COLO829 (cell line): Measurements from ENCODE around the gene LY86.

Experiments used
- DNase-seq: peaks from one replicate; pipeline ENCODE4 v3.0.0; 2012; ENCODE audit warnings: low spot score

LY86 gene

GRCh38 chr6:6623553-6623952 lies 35.0 kb downstream of the LY86 start:
- DNase-seq: no peak

GRCh38 chr6:6624269-6624990 lies 35.9 kb downstream of the LY86 start:
- DNase-seq: no peak

GRCh38 chr6:6626187-6626586 lies 37.7 kb downstream of the LY86 start:
- DNase-seq: no peak

- DNase-seq: no peak
Observed at GRCh38 chr6:6629402-6629801, 40.9 kb downstream of the LY86 start.

GRCh38 chr6:6631053-6631452 lies 42.5 kb downstream of the LY86 start:
- DNase-seq: no peak

GRCh38 chr6:6631534-6632276 lies 43.2 kb downstream of the LY86 start:
- no peak for DNase-seq

- no peak for DNase-seq
Observed at GRCh38 chr6:6633898-6634734, 45.6 kb downstream of the LY86 start.

- DNase-seq: no peak
Observed at GRCh38 chr6:6634735-6635075, 46.2 kb downstream of the LY86 start.

GRCh38 chr6:6635291-6635690 lies 46.8 kb downstream of the LY86 start:
- no peak for DNase-seq

- DNase-seq: no peak
Observed at GRCh38 chr6:6635869-6636268, 47.3 kb downstream of the LY86 start.

- no peak for DNase-seq
Observed at GRCh38 chr6:6639572-6639971, 51.1 kb downstream of the LY86 start.

- DNase-seq: no peak
Observed at GRCh38 chr6:6640926-6641325, 52.4 kb downstream of the LY86 start.

GRCh38 chr6:6643398-6643797 lies 54.9 kb downstream of the LY86 start:
- DNase-seq: no peak

GRCh38 chr6:6645261-6645917 lies 56.9 kb downstream of the LY86 start:
- DNase-seq: no peak

GRCh38 chr6:6646384-6646783 lies 57.9 kb downstream of the LY86 start:
- no peak for DNase-seq

GRCh38 chr6:6646859-6647258 lies 58.3 kb downstream of the LY86 start:
- DNase-seq: no peak

GRCh38 chr6:6648692-6649343 lies 60.3 kb downstream of the LY86 start:
- DNase-seq: no peak

- DNase-seq: no peak
Observed at GRCh38 chr6:6649824-6650349, 61.4 kb downstream of the LY86 start.

- DNase-seq: no peak
Observed at GRCh38 chr6:6650839-6651238, 62.3 kb downstream of the LY86 start.

- DNase-seq: no peak
Observed at GRCh38 chr6:6651335-6651734, 62.8 kb downstream of the LY86 start.

GRCh38 chr6:6652932-6653331 lies 64.4 kb downstream of the LY86 start:
- no peak for DNase-seq
